ENCODE measurements around the gene TRIOBP. TPM values are rescaled to one million over a fixed set of nuclear protein-coding genes. Genes with fewer than 3 reads are reported as not detected.

Gene TRIOBP
- total and polyA plus RNA-seq, 2 of the 13 experiments (the other 11 are each of a cell fraction or from before 2014, with no cell fraction given): 6.1 to 15.4 TPM

DNA sequence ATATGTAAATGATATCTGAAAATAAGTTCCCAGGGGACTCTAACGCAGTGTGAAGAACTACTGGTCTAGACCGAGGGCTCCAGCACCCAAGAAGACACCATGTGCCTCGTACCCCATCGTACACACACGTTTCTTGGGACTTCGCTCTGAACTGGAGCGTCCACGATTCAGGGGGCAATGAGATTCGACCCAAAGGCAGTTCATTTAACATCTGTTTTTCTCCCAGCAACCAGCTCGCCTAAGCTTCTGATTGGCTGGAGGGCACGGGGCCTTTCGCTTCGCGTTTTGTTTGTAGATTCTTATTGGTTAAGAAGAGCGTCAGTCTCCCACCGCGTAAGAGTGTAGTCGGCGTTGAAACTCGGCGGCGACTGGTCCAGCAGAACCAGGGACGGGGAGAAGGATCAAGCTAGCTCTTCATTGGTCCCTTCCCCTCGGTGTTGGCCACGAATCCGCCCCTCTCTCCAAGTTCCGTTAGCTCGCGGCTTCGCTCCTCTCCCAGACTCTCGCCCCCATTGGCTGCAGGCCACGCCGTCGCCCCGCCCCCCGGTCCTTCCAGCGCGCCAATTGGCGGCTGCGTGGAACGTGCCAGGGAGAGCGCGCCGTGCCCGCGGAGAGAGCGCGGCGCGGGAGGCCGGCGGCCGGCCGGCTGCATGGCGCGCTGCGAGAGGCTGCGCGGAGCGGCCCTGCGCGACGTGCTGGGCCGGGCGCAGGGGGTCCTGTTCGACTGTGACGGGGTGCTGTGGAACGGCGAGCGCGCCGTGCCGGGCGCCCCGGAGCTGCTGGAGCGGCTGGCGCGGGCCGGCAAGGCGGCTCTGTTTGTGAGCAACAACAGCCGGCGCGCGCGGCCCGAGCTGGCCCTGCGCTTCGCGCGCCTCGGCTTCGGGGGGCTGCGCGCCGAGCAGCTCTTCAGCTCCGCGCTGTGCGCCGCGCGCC lies 38.4 kb upstream of the TRIOBP start, which contains the start of gene PDXP (continued):
- TF ChIP-seq MAF1 (CRISPR knock-in tag; IDR thresholded peaks at IDR 0.05; ENCODE audit: borderline replicate concordance) (no peak), XRCC5 (optimal IDR thresholded peaks at IDR 0.05; ENCODE audit: low read length) (no peak), KAT8 (CRISPR knock-in tag; IDR thresholded peaks at IDR 0.05) (0 out of 2 replicates have a peak, but pooled peaks have one; percentile 33), AGO2 (optimal IDR thresholded peaks at IDR 0.05; ENCODE audit: low read depth, low read length) (no peak), ZSCAN9 (CRISPR knock-in tag; IDR thresholded peaks at IDR 0.05; ENCODE audit: borderline replicate concordance) (no peak; the same call in 1 of the 2 replicates), DR1 (CRISPR knock-in tag; IDR thresholded peaks at IDR 0.05) (peak; percentile 80), NFE2L1 (CRISPR knock-in tag; IDR thresholded peaks at IDR 0.05; ENCODE audit: borderline replicate concordance) (no peak), SOX5 (CRISPR knock-in tag; IDR thresholded peaks at IDR 0.05; ENCODE audit: borderline replicate concordance) (no peak), ESRRA (CRISPR knock-in tag; IDR thresholded peaks at IDR 0.05; ENCODE audit: low read depth) (no peak), ZNF143 (CRISPR knock-in tag; IDR thresholded peaks at IDR 0.05) (peak; percentile 76), REL (CRISPR knock-in tag; conservative IDR thresholded peaks at IDR 0.05) (no peak), ZNF343 (CRISPR knock-in tag; IDR thresholded peaks at IDR 0.05) (0 out of 2 replicates have a peak, but pooled peaks have one; percentile 15), ARNT (IDR thresholded peaks at IDR 0.05) (no peak), ATRX (CRISPR knock-in tag; IDR thresholded peaks at IDR 0.05; ENCODE audit: borderline replicate concordance) (no peak), ZBTB7B (CRISPR knock-in tag; IDR thresholded peaks at IDR 0.05) (no peak)
- TF ChIP-seq, protein P1, sequence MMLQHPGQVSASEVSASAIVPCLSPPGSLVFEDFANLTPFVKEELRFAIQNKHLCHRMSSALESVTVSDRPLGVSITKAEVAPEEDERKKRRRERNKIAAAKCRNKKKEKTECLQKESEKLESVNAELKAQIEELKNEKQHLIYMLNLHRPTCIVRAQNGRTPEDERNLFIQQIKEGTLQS (CRISPR knock-in tag; IDR thresholded peaks at IDR 0.05): no peak
- TF ChIP-seq, protein P2, sequence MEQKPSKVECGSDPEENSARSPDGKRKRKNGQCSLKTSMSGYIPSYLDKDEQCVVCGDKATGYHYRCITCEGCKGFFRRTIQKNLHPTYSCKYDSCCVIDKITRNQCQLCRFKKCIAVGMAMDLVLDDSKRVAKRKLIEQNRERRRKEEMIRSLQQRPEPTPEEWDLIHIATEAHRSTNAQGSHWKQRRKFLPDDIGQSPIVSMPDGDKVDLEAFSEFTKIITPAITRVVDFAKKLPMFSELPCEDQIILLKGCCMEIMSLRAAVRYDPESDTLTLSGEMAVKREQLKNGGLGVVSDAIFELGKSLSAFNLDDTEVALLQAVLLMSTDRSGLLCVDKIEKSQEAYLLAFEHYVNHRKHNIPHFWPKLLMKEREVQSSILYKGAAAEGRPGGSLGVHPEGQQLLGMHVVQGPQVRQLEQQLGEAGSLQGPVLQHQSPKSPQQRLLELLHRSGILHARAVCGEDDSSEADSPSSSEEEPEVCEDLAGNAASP (CRISPR knock-in tag; IDR thresholded peaks at IDR 0.05; ENCODE audit: borderline replicate concordance): no peak
- TF ChIP-seq, protein P3, sequence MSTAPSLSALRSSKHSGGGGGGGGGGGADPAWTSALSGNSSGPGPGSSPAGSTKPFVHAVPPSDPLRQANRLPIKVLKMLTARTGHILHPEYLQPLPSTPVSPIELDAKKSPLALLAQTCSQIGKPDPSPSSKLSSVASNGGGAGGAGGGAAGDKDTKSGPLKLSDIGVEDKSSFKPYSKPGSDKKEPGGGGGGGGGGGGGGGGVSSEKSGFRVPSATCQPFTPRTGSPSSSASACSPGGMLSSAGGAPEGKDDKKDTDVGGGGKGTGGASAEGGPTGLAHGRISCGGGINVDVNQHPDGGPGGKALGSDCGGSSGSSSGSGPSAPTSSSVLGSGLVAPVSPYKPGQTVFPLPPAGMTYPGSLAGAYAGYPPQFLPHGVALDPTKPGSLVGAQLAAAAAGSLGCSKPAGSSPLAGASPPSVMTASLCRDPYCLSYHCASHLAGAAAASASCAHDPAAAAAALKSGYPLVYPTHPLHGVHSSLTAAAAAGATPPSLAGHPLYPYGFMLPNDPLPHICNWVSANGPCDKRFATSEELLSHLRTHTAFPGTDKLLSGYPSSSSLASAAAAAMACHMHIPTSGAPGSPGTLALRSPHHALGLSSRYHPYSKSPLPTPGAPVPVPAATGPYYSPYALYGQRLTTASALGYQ (CRISPR knock-in tag; IDR thresholded peaks at IDR 0.05): no peak
- TF ChIP-seq, protein P4, sequence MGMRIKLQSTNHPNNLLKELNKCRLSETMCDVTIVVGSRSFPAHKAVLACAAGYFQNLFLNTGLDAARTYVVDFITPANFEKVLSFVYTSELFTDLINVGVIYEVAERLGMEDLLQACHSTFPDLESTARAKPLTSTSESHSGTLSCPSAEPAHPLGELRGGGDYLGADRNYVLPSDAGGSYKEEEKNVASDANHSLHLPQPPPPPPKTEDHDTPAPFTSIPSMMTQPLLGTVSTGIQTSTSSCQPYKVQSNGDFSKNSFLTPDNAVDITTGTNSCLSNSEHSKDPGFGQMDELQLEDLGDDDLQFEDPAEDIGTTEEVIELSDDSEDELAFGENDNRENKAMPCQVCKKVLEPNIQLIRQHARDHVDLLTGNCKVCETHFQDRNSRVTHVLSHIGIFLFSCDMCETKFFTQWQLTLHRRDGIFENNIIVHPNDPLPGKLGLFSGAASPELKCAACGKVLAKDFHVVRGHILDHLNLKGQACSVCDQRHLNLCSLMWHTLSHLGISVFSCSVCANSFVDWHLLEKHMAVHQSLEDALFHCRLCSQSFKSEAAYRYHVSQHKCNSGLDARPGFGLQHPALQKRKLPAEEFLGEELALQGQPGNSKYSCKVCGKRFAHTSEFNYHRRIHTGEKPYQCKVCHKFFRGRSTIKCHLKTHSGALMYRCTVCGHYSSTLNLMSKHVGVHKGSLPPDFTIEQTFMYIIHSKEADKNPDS (CRISPR knock-in tag; IDR thresholded peaks at IDR 0.05): no peak
- TF ChIP-seq, protein P5, sequence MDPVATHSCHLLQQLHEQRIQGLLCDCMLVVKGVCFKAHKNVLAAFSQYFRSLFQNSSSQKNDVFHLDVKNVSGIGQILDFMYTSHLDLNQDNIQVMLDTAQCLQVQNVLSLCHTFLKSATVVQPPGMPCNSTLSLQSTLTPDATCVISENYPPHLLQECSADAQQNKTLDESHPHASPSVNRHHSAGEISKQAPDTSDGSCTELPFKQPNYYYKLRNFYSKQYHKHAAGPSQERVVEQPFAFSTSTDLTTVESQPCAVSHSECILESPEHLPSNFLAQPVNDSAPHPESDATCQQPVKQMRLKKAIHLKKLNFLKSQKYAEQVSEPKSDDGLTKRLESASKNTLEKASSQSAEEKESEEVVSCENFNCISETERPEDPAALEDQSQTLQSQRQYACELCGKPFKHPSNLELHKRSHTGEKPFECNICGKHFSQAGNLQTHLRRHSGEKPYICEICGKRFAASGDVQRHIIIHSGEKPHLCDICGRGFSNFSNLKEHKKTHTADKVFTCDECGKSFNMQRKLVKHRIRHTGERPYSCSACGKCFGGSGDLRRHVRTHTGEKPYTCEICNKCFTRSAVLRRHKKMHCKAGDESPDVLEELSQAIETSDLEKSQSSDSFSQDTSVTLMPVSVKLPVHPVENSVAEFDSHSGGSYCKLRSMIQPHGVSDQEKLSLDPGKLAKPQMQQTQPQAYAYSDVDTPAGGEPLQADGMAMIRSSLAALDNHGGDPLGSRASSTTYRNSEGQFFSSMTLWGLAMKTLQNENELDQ (CRISPR knock-in tag; IDR thresholded peaks at IDR 0.05; ENCODE audit: borderline replicate concordance): no peak
- TF ChIP-seq, protein P6, sequence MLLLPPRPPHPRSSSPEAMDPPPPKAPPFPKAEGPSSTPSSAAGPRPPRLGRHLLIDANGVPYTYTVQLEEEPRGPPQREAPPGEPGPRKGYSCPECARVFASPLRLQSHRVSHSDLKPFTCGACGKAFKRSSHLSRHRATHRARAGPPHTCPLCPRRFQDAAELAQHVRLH (CRISPR knock-in tag; IDR thresholded peaks at IDR 0.05; ENCODE audit: borderline replicate concordance, low read depth): no peak
